ENCODE data around the gene FARP2. TPM values are rescaled to one million over a fixed set of nuclear protein-coding genes. Genes with fewer than 3 reads are reported as not detected.

Gene FARP2
- total and polyA plus RNA-seq, 2 donors (not counting 1 experiment from before 2014, with no cell fraction given), result 28.2 to 41.0 TPM

- Histone ChIP-seq H3K9ac (ENCODE audit: insufficient read depth, low read length) (peak overlapping the region; percentile 84), H3K4me3 (replicated peaks in 1 of 4; ENCODE audit: control extremely low read depth in 1 of 4, insufficient read depth in 1 of 4, low read depth in 3 of 4, low read length in 4 of 4) (peak overlapping the region; percentile 62 to 97 (median 82)), H3K27ac (ENCODE audit: insufficient read depth, low read length) (peak overlapping the region; percentile 83), H3K4me1 (ENCODE audit: control insufficient read depth, extremely low read depth, insufficient read depth, low read length) (peaks cover 10% of the 10 kb centered on the region), H2AFZ (ENCODE audit: low read length) (no peak overlapping the region), H3K4me2 (ENCODE audit: extremely low read depth, insufficient read depth, low read length) (peak overlapping the region; percentile 88), H3K79me2 (ENCODE audit: control insufficient read depth, insufficient read depth, low read length) (peaks cover 46% of the 10 kb centered on the region), H4K20me1 (ENCODE audit: control insufficient read depth, extremely low read depth, insufficient read depth, low read length) (no peaks in the 10 kb centered on the region), H3K36me3 (ENCODE audit: control insufficient read depth, insufficient read depth, low read length) (peaks cover 6% of the 10 kb centered on the region), H3K27me3 (ENCODE audit: control insufficient read depth, insufficient read depth, low read length) (no peaks in the 10 kb centered on the region), H3K9me3 (ENCODE audit: control insufficient read depth, insufficient read depth, low read depth, low read length) (no peaks in the 10 kb centered on the region)
- TF ChIP-seq, protein P1, sequence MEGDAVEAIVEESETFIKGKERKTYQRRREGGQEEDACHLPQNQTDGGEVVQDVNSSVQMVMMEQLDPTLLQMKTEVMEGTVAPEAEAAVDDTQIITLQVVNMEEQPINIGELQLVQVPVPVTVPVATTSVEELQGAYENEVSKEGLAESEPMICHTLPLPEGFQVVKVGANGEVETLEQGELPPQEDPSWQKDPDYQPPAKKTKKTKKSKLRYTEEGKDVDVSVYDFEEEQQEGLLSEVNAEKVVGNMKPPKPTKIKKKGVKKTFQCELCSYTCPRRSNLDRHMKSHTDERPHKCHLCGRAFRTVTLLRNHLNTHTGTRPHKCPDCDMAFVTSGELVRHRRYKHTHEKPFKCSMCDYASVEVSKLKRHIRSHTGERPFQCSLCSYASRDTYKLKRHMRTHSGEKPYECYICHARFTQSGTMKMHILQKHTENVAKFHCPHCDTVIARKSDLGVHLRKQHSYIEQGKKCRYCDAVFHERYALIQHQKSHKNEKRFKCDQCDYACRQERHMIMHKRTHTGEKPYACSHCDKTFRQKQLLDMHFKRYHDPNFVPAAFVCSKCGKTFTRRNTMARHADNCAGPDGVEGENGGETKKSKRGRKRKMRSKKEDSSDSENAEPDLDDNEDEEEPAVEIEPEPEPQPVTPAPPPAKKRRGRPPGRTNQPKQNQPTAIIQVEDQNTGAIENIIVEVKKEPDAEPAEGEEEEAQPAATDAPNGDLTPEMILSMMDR (conservative IDR thresholded peaks at IDR 0.05 in 1 of 2, IDR thresholded peaks at IDR 0.05 in 1 of 2; ENCODE audit: low read depth in 1 of 2, low read length in 2 of 2), result no peak
- no peak for TF ChIP-seq EZH2 (IDR thresholded peaks at IDR 0.05; ENCODE audit: low read length, missing control alignments)
- DNase-seq (ENCODE audit: low read depth in 2 of 2), result no peak
These were observed 781 bp downstream of the FARP2 start for GRCh38 chr2:241356871-241357260.

- peaks cover 46% of the 10 kb centered on the region for H3K79me2 ChIP-seq (ENCODE audit: control insufficient read depth, insufficient read depth, low read length)
- H3K27ac ChIP-seq (ENCODE audit: insufficient read depth, low read length), result no peak overlapping the region
- H3K9ac ChIP-seq (ENCODE audit: insufficient read depth, low read length), result peak overlapping the region; percentile 34
- peaks cover 10% of the 10 kb centered on the region for H3K4me1 ChIP-seq (ENCODE audit: control insufficient read depth, extremely low read depth, insufficient read depth, low read length)
- H2AFZ ChIP-seq (ENCODE audit: low read length), result no peak overlapping the region
- H3K9me3 ChIP-seq (ENCODE audit: control insufficient read depth, insufficient read depth, low read depth, low read length), result no peaks in the 10 kb centered on the region
- H3K4me3 ChIP-seq (replicated peaks in 1 of 4; ENCODE audit: control extremely low read depth in 1 of 4, insufficient read depth in 1 of 4, low read depth in 3 of 4, low read length in 4 of 4), result peak overlapping the region; percentile 62 to 97 (median 82)
- H3K27me3 ChIP-seq (ENCODE audit: control insufficient read depth, insufficient read depth, low read length), result no peaks in the 10 kb centered on the region
- TF ChIP-seq EZH2 (IDR thresholded peaks at IDR 0.05; ENCODE audit: low read length, missing control alignments), result no peak
- TF ChIP-seq, protein P1 (conservative IDR thresholded peaks at IDR 0.05 in 1 of 2, IDR thresholded peaks at IDR 0.05 in 1 of 2; ENCODE audit: low read depth in 1 of 2, low read length in 2 of 2), result no peak
- no peak for DNase-seq (ENCODE audit: low read depth in 2 of 2)
- H3K4me2 ChIP-seq (ENCODE audit: extremely low read depth, insufficient read depth, low read length), result peak overlapping the region; percentile 88
- H4K20me1 ChIP-seq (ENCODE audit: control insufficient read depth, extremely low read depth, insufficient read depth, low read length), result no peaks in the 10 kb centered on the region
- H3K36me3 ChIP-seq (ENCODE audit: control insufficient read depth, insufficient read depth, low read length), result peaks cover 5% of the 10 kb centered on the region
These were observed 1.4 kb downstream of the FARP2 start for GRCh38 chr2:241357531-241357930.

DNA sequence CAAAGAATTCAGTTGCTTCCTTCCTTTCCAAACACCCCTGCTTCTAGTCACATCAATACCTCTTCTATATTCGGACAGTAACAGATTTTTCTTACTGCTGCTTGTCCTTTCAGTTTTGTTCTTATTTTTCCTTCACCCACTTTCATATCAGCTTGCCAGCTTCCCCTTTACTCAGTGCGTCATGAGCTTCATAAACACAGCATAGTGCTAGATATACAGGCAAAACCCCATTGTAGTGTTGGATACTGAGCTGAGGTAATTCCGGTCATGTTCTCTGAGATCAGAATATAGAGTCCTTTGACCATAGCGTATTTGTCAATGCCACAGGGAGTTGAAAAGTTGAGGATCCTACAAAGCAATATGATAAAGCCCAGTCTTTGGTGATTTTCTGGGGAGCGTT, 2.4 kb downstream of the FARP2 start:
- Histone ChIP-seq H3K36me3 (ENCODE audit: control insufficient read depth, insufficient read depth, low read length) (peaks cover 5% of the 10 kb centered on the region), H4K20me1 (ENCODE audit: control insufficient read depth, extremely low read depth, insufficient read depth, low read length) (no peaks in the 10 kb centered on the region), H3K79me2 (ENCODE audit: control insufficient read depth, insufficient read depth, low read length) (peaks cover 51% of the 10 kb centered on the region), H2AFZ (ENCODE audit: low read length) (no peak overlapping the region), H3K4me2 (ENCODE audit: extremely low read depth, insufficient read depth, low read length) (peak overlapping the region; percentile 40), H3K27ac (ENCODE audit: insufficient read depth, low read length) (no peak overlapping the region), H3K4me1 (ENCODE audit: control insufficient read depth, extremely low read depth, insufficient read depth, low read length) (peaks cover 10% of the 10 kb centered on the region), H3K4me3 (replicated peaks in 1 of 4; ENCODE audit: control extremely low read depth in 1 of 4, insufficient read depth in 1 of 4, low read depth in 3 of 4, low read length in 4 of 4) (no peak overlapping the region), H3K9ac (ENCODE audit: insufficient read depth, low read length) (no peak overlapping the region), H3K27me3 (ENCODE audit: control insufficient read depth, insufficient read depth, low read length) (no peaks in the 10 kb centered on the region), H3K9me3 (ENCODE audit: control insufficient read depth, insufficient read depth, low read depth, low read length) (no peaks in the 10 kb centered on the region)
- no peak for DNase-seq (ENCODE audit: low read depth in 2 of 2)
- TF ChIP-seq, protein P1 (conservative IDR thresholded peaks at IDR 0.05 in 1 of 2, IDR thresholded peaks at IDR 0.05 in 1 of 2; ENCODE audit: low read depth in 1 of 2, low read length in 2 of 2), result no peak
- no peak for TF ChIP-seq EZH2 (IDR thresholded peaks at IDR 0.05; ENCODE audit: low read length, missing control alignments)
